ENCODE data around the gene TKFC.
"Not testable (repeated sequence)": the region's sequence is repeated elsewhere in the genome, so short reads cannot be mapped to it uniquely, and the experiment has no call there.

TKFC gene

DNA sequence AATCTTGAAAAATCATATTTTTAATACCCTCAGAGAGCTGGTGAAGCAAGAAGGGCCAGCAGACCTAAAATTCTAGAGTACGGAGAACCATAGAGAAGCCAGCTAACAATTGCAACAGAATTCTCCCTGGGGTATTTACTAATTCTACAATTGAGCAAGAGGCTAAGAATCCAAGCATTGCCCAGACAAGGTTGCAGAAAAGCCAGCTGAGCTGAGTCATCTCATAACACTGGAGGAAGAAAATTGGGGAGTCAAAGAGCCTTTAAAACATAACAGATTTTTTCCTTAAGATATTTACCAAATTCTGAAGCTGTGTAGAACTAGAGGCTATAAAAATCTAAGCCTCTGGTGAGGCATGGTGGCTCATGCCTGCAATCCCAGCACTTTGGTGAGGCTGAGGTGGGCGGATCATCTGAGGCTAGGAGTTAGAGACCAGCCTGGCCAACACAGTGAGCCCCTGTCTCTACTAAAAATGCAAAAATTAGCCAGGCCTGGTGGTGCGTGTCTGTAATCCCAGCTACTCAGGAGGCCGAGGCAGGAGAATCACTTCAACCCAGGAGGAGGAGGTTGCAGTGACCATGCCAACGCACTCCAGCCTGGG lies 45.8 kb downstream of the TKFC start:
- Histone ChIP-seq H3K27me3 (ENCODE audit: insufficient read depth, low read depth) (no peaks in the 10 kb centered on the region), H3K27ac (no peak overlapping the region), H3K4me2 (no peak overlapping the region), H4K20me1 (ENCODE audit: insufficient read depth) (no peaks in the 10 kb centered on the region), H2AFZ (ENCODE audit: low read depth) (no peak overlapping the region), H3K36me3 (ENCODE audit: insufficient read depth) (no peaks in the 10 kb centered on the region), H3K4me3 (IDR thresholded peaks at IDR 0.05; ENCODE audit: insufficient read depth, low read depth, low read length) (no peak overlapping the region), H3K4me1 (ENCODE audit: low read depth, poor library complexity, severe bottlenecking) (peaks cover 27% of the 10 kb centered on the region), H3K79me2 (ENCODE audit: insufficient read depth, low read depth) (no peaks in the 10 kb centered on the region), H3K9ac (no peak overlapping the region)
- TF ChIP-seq, protein P1, sequence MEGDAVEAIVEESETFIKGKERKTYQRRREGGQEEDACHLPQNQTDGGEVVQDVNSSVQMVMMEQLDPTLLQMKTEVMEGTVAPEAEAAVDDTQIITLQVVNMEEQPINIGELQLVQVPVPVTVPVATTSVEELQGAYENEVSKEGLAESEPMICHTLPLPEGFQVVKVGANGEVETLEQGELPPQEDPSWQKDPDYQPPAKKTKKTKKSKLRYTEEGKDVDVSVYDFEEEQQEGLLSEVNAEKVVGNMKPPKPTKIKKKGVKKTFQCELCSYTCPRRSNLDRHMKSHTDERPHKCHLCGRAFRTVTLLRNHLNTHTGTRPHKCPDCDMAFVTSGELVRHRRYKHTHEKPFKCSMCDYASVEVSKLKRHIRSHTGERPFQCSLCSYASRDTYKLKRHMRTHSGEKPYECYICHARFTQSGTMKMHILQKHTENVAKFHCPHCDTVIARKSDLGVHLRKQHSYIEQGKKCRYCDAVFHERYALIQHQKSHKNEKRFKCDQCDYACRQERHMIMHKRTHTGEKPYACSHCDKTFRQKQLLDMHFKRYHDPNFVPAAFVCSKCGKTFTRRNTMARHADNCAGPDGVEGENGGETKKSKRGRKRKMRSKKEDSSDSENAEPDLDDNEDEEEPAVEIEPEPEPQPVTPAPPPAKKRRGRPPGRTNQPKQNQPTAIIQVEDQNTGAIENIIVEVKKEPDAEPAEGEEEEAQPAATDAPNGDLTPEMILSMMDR (conservative IDR thresholded peaks at IDR 0.05; ENCODE audit: low read depth, low read length) = no peak

DNA sequence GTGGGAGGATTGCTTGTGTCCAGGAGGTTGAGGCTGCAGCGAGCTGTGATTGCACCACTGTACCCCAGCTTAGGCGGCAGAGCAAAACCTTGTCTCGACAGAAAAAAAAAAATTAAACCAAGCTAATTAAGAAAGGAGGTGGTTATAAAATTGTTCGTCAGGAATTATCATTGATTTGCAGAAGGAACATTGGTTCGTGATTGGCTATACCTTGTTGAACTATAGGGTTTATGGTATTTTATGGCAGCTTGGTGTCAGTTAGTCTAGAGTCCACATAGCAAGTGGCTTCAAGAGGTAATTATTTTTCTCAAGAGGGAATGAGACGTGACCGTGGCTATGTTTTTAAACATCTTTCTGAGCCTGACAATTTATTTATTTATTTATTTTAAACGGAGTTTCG lies 47.9 kb downstream of the TKFC start:
- Histone ChIP-seq H2AFZ (ENCODE audit: low read depth) (no peak overlapping the region), H3K4me3 (IDR thresholded peaks at IDR 0.05; ENCODE audit: insufficient read depth, low read depth, low read length) (no peak overlapping the region), H3K4me2 (no peak overlapping the region), H3K9ac (no peak overlapping the region), H3K27me3 (ENCODE audit: insufficient read depth, low read depth) (no peaks in the 10 kb centered on the region), H3K27ac (no peak overlapping the region), H3K4me1 (ENCODE audit: low read depth, poor library complexity, severe bottlenecking) (peaks cover 35% of the 10 kb centered on the region), H4K20me1 (ENCODE audit: insufficient read depth) (no peaks in the 10 kb centered on the region), H3K36me3 (ENCODE audit: insufficient read depth) (no peaks in the 10 kb centered on the region), H3K79me2 (ENCODE audit: insufficient read depth, low read depth) (no peaks in the 10 kb centered on the region)
- TF ChIP-seq, protein P1 (conservative IDR thresholded peaks at IDR 0.05; ENCODE audit: low read depth, low read length) = no peak

DNA sequence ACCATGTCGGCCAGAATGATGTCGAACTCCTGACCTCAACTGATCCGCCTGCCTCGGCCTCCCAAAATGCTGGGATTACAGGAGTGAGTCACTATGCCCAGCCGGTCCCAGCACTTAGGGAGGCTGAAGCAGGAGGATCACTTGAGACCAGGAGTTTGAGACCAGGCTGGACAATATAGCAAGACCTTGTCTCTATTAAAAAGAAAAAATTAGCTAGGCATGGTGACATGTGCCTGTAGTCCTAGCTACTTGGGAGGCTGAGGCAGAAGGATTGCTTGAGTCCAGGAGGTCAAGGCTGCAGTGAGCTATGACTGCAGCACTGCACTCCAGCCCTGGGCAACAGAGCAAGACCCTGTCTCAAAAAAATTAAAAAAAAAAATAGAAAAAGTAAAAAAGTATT lies 50.8 kb downstream of the TKFC start:
- H3K9ac ChIP-seq; H3K27me3 ChIP-seq (ENCODE audit: insufficient read depth, low read depth); H3K27ac ChIP-seq; H2AFZ ChIP-seq (ENCODE audit: low read depth); H3K4me3 ChIP-seq (IDR thresholded peaks at IDR 0.05; ENCODE audit: insufficient read depth, low read depth, low read length); H3K4me2 ChIP-seq; H3K36me3 ChIP-seq (ENCODE audit: insufficient read depth); H4K20me1 ChIP-seq (ENCODE audit: insufficient read depth); H3K79me2 ChIP-seq (ENCODE audit: insufficient read depth, low read depth): not testable (repeated sequence)
- peaks cover 36% of the 10 kb centered on the region for H3K4me1 ChIP-seq (ENCODE audit: low read depth, poor library complexity, severe bottlenecking)

DNA sequence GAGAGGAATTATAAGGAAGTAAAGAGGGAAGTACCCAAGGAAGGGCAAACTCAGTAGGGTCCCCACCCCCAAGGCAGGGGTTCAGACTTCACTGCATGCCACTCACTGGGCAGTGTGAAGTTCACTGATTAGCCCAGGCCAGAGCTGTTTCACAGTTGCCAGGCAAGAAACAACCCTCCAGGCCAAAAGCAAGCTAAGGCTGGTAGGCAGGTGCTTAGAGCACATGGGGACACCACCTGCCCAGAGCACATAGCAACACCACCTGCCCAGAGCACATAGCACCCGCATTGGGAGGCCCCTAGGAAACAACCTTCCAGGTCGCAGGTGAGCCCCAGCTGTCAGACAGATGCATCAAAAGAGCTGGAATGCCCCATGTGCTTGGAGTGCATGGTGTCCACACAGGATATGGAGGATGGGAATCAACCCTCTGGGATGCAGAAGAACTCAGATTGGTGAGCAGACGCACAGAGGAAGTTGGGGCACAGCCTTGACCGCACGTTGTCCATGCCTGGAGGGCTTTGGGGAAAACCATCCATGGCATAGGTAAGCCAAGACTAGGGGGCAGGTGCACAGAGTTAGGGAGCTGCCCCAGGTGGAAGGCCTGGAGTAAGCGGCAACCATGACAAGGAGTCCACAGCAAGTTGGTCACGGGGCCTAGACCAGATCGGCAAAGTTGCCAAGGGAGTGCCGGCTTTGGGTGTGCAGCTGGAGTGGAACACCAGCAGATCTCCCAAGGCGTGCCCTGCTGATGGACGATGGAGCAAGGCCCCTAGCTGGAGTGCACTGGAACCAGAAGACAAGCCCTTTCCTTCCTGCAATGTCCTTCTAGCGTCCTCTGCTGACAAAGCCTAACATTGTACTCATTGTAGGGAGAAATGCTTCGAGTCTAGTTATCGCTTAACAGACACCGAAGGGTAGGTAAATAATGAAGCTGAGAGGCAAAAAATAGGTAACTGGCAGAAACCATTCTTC lies 51.5 kb downstream of the TKFC start:
- Histone ChIP-seq H3K27me3 (ENCODE audit: insufficient read depth, low read depth) (no peaks in the 10 kb centered on the region), H3K4me1 (ENCODE audit: low read depth, poor library complexity, severe bottlenecking) (peaks cover 36% of the 10 kb centered on the region), H2AFZ (ENCODE audit: low read depth) (no peak overlapping the region), H3K36me3 (ENCODE audit: insufficient read depth) (no peaks in the 10 kb centered on the region), H3K9ac (no peak overlapping the region), H3K4me2 (no peak overlapping the region), H3K27ac (no peak overlapping the region), H3K4me3 (IDR thresholded peaks at IDR 0.05; ENCODE audit: insufficient read depth, low read depth, low read length) (no peak overlapping the region), H4K20me1 (ENCODE audit: insufficient read depth) (no peaks in the 10 kb centered on the region), H3K79me2 (ENCODE audit: insufficient read depth, low read depth) (no peaks in the 10 kb centered on the region)
- TF ChIP-seq, protein P1 (conservative IDR thresholded peaks at IDR 0.05; ENCODE audit: low read depth, low read length) = no peak

DNA sequence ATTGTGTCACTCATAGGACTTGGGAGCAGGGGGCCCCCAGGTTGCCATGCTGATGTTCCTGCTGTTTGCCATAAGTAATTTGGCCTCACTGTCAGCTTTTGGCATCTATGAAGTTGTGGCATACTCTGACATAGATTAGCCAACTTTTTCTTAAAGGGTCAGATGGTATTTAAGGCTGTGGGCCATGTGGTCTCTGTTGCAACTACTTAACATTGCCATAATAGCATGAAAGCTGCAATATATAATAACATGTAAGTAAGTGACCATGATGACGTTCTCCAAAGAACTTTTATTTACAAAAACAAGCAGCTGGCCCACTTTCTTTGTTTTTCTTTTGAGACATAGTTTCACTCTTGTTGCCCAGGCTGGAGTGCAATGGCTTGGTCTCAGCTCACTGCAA lies 57.1 kb downstream of the TKFC start:
- Histone ChIP-seq H3K36me3 (ENCODE audit: insufficient read depth) (no peaks in the 10 kb centered on the region), H3K4me3 (IDR thresholded peaks at IDR 0.05; ENCODE audit: insufficient read depth, low read depth, low read length) (no peak overlapping the region), H3K27me3 (ENCODE audit: insufficient read depth, low read depth) (no peaks in the 10 kb centered on the region), H3K4me2 (no peak overlapping the region), H3K79me2 (ENCODE audit: insufficient read depth, low read depth) (0 out of 2 replicates have a peak, but pooled peaks cover 3% of the 10 kb centered on the region), H3K4me1 (ENCODE audit: low read depth, poor library complexity, severe bottlenecking) (peaks cover 14% of the 10 kb centered on the region), H3K9ac (no peak overlapping the region), H4K20me1 (ENCODE audit: insufficient read depth) (no peaks in the 10 kb centered on the region), H2AFZ (ENCODE audit: low read depth) (no peak overlapping the region), H3K27ac (no peak overlapping the region)
- TF ChIP-seq, protein P1 (conservative IDR thresholded peaks at IDR 0.05; ENCODE audit: low read depth, low read length) = no peak

All from KMS-11 (cell line).